Measurements from ENCODE around the gene OGT. TPM values are rescaled to one million over a fixed set of nuclear protein-coding genes. Genes with fewer than 3 reads are reported as not detected.

The OGT gene
- total RNA-seq, 1 donor = 159 TPM

DNA sequence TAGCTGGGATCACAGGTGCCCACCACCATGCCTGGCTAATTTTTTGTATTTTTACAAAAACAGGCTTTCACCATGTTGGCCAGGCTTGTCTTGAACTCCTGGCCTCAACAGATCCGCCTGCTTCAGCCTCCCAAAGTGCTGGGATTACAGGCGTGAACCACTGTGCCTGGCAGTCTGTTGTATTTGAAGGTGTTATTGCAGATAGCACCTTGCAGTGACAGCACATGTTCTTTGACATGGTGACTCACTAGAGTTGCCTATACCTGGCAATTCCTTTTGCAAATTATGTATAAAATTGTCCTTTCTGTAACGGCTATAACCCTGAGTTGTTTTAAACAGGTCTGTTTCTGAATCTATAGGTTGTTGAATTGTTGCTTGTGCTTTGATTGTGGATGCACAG lies 7.9 kb downstream of the OGT start:
- TF ChIP-seq, protein P1, sequence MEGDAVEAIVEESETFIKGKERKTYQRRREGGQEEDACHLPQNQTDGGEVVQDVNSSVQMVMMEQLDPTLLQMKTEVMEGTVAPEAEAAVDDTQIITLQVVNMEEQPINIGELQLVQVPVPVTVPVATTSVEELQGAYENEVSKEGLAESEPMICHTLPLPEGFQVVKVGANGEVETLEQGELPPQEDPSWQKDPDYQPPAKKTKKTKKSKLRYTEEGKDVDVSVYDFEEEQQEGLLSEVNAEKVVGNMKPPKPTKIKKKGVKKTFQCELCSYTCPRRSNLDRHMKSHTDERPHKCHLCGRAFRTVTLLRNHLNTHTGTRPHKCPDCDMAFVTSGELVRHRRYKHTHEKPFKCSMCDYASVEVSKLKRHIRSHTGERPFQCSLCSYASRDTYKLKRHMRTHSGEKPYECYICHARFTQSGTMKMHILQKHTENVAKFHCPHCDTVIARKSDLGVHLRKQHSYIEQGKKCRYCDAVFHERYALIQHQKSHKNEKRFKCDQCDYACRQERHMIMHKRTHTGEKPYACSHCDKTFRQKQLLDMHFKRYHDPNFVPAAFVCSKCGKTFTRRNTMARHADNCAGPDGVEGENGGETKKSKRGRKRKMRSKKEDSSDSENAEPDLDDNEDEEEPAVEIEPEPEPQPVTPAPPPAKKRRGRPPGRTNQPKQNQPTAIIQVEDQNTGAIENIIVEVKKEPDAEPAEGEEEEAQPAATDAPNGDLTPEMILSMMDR (IDR thresholded peaks at IDR 0.05; ENCODE audit: insufficient read depth, low read depth, low read length) = no peak
- H3K4me3 ChIP-seq (ENCODE audit: low read depth, low read length) = no peak overlapping the region
- DNase-seq (ENCODE audit: low read depth) = no peak

DNA sequence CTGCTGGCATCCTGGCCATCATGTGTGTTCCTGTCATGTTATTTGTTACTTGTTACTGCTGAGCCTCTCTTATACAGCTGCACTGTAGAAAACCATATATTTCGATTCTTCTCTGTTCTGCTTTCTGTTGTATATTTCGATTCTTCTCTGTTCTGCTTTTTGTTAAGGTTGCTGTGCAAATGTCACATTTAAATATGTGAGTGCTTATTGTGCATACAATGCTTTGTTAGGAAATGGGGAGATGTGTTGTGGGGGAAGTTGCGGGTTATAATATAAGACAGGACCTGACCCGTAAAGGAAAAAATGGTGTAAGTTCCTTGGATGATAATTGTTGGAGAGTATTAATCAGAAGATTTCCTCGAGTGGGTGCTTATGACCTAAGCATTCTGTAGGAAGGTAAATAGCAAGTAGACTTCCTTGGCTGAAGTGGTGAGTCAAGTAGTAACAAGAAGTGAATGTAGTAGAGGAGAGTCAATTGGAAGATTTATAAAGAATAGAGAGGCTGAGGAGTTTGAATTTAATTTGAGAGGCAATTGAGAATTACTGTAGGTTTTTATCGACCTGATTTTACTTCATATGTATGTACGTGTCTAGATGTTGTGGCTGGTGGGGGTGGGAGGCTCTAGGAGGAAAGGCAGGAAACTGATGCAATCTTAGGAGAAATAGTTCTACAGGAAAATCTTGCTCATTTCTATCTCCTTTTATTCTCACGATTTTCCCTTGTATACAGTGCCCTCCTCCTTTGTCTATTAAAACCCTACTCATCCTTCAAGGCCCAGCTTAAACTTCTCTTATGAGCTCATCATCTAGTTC lies 8.5 kb downstream of the OGT start:
- DNase-seq (ENCODE audit: low read depth) = peak; percentile 59
- no peak overlapping the region for H3K4me3 ChIP-seq (ENCODE audit: low read depth, low read length)
- TF ChIP-seq, protein P1 (IDR thresholded peaks at IDR 0.05; ENCODE audit: insufficient read depth, low read depth, low read length) = no peak

DNA sequence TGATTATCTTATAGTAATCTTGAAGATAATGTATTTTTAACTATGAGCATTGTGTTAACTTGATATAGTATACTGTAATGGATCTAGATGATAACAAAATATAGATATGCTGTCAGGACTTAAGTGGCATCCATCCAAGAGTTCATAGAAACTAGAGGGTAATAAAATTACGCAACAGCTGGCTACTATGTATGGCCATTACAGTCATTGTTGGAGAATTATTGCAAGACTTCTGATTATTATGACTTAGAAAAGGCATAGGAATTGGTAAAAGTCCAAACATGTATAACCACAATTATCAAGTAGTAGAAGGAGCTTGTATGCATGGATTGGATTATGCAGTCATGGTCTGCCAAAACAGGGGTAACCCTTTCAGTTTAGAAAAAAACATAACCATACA lies 9.5 kb downstream of the OGT start:
- no peak overlapping the region for H3K4me3 ChIP-seq (ENCODE audit: low read depth, low read length)
- TF ChIP-seq, protein P1 (IDR thresholded peaks at IDR 0.05; ENCODE audit: insufficient read depth, low read depth, low read length) = no peak
- DNase-seq (ENCODE audit: low read depth) = peak; percentile 72

DNA sequence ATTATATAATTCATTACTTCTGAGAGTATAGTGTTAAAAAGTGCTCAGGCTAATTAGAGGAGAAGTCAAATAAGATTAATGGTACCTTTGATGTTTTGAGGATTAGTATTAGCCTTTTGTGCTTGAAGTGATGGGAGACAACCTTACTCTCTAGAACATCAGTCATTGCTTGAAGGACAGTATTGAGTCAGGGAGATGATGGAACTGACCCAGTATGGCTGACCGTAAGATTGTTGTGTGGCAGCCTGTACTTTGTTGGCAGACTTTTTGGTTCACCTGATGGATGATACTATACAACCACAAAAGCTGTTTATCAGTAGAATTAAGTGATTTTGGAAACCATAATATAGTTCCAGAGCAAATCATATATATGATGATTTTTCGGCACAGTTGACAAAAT lies 9.9 kb downstream of the OGT start:
- H3K4me3 ChIP-seq (ENCODE audit: low read depth, low read length) = no peak overlapping the region
- no peak for DNase-seq (ENCODE audit: low read depth)
- TF ChIP-seq, protein P1 (IDR thresholded peaks at IDR 0.05; ENCODE audit: insufficient read depth, low read depth, low read length) = no peak

DNA sequence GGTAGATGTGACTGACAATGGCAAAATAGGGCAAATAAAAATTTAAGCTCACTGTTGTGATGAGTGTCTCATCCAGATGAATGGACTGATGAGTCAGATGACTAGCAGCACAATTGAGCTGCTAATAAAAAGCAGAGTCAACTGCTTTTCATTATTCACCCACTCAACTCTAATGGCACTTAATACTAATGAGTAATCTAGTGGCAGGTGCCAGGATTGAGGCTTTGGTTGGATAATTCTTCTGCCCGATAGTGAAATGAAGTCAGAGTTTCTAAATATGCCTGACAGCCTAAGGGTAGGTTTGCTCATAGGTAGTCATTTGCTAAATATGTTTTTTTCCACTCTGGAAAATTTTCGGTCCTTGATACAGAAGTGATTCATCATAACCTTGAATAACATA lies 10.4 kb downstream of the OGT start:
- DNase-seq (ENCODE audit: low read depth) = peak; percentile 43
- TF ChIP-seq, protein P1 (IDR thresholded peaks at IDR 0.05; ENCODE audit: insufficient read depth, low read depth, low read length) = no peak
- H3K4me3 ChIP-seq (ENCODE audit: low read depth, low read length) = no peak overlapping the region

DNA sequence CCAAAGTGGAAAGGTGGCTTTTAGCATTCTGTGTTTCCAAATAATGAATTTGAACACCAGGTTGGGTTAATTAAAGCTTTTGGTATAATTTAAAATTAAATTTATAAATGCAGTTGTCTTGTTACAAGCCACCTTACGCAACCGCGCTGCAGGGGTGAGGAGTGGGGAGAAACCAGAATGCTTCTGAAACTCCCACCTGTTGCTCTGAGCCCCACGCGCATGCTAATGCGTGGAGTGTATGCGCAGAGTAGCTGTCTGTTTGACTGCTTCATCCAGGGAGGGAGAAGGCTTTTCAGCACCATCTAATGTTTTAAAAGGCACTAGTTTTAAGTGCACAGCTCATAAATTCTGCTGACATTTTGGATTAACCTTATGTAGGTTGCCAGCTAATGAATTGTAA lies 12.5 kb downstream of the OGT start:
- DNase-seq (ENCODE audit: low read depth) = no peak
- no peak overlapping the region for H3K4me3 ChIP-seq (ENCODE audit: low read depth, low read length)
- TF ChIP-seq, protein P1 (IDR thresholded peaks at IDR 0.05; ENCODE audit: insufficient read depth, low read depth, low read length) = no peak

DNA sequence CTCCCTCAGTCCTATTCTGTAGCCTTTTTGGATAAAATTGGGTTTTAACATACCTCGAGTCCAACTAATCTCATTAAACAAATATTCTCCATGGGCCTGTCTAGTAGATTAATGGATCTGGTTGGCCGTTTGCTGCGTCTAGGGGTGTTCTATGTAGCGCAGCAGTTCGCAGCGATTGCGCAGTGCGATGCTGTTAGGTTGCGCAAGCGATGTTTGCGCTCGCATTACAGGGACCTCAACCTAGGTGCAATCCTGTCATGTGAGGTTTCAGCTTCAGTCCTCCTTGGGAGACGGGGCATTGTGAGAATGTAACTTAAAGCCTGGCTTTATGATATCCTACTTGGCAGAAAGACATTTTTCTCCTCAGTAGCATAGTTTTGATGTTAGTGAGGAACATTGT lies 14.0 kb downstream of the OGT start:
- TF ChIP-seq, protein P1 (IDR thresholded peaks at IDR 0.05; ENCODE audit: insufficient read depth, low read depth, low read length) = no peak
- no peak for DNase-seq (ENCODE audit: low read depth)
- H3K4me3 ChIP-seq (ENCODE audit: low read depth, low read length) = no peak overlapping the region
